T-helper 1 cell (primary cell): ENCODE results near the gene TM2D1.
"Not testable (repeated sequence)": the region's sequence is repeated elsewhere in the genome, so short reads cannot be mapped to it uniquely, and the experiment has no call there.

Experiments
- DNase-seq, 5 donors: peaks; one replicate each; pipeline ENCODE4 v3.0.0-alpha.2; 2012 to 2020

Gene TM2D1

GRCh38 chr1:61711969-61712368, 13.0 kb downstream of the TM2D1 start:
- DNase-seq = no peak

DNA sequence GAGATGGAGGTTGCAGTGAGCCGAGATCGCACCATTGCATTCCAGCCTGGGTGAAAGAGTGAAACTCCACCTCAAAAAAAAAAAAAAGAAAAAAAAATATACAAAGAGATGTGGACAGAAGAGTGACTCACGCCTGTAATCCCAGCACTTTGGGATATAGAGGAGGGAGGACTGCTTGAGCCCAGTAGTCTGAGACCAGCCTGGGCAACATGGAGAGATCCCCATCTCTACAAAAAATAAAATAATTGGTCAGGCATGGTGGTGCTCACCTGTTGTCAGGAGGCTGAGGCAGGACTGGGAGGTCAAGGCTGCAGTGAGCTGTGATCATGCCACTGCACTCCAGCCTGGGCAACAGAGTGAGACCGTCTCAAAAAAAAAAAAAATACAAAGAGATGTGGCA, 13.7 kb downstream of the TM2D1 start:
- not testable (repeated sequence) for DNase-seq

DNA sequence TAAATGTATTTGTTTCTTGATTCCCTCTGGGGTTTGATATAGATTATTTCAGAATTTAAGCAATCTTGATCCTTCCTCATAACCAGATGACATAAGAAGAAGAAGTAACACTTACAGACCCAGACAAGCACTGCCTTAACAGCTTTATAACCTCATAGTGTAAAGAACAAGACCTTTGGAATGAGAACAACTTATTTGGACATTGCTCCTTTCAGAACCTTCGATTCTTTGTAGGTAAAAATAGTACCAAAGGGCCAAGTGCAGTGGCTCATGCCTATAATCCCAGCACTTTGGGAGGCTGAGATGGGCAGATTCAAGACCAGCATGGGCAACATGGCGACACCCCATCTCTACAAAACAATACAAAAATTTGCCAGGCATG, 15.0 kb downstream of the TM2D1 start:
- no peak for DNase-seq

DNA sequence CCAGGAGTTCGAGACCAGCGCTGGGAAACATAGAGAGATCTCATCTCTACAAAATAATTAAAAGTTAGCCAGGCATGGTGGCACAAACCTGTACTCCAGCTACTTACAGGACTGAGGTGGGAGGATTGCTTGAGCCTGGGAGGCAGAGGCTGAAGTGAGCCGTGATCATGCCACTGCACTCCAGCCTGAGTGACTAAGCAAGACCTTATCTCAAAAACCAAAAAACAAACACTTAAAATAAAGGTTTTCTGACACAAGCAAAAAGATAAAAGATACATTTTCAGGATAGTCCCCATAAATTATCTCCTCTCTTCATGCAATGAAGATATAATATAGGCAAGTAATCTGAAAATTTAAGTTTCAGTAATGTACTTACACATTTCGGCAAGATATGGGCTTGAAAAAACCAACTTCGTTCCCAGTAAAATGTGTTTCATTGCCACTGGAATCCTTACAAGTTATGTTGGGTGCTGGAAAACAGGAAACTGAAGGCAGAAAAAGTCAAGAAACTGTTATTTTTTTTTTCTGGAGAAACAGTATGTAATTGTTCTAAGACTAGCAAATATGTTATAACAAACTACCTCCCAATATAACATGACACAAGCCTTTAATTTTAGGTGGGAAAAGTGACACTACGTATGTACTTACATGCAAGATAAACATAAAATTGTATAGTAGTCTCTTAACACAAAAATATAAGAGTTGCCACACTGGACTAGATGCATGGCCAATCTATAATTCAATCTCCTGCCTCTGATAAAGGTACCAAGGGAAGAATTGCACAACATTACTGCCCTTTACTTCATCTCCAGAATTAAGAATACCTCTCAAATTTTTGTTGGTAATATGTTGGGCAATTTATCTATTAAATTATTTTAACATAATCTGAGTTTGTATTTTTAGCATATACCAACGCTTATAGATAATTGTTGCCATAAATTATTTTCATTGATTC, 15.7 kb downstream of the TM2D1 start:
- DNase-seq = no peak

GRCh38 chr1:61699911-61700851, 24.8 kb downstream of the TM2D1 start:
- DNase-seq = no peak

DNA sequence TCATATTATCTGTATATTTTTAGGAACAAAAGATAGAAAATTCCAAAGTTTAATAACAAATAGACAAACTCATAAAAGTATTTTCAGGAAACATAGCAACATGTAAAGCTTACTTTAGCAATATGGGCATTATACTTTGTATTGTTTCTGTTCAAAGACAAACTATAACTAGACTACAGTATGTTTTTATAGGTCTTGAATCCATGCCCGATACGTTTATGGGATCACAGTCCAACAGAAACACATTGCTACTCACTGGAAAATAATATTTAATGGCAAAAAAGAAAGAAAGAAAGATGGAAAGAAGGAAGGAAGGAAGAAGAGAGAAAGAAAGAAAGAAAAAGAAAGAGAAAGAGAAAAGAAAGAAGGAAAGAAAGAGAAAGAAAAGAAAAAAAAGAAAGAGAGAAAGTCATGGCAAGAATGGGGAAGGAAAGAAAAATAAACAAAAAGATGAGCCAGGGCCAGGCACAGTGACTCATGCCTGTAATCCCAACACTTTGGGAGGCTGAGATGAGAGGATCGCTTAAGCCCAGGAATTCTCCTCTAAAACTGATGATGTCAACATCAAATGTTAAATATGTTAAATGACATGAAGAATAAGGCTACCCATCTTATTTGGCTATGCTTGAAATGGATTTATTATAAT, 32.7 kb downstream of the TM2D1 start:
- DNase-seq = no peak

DNA sequence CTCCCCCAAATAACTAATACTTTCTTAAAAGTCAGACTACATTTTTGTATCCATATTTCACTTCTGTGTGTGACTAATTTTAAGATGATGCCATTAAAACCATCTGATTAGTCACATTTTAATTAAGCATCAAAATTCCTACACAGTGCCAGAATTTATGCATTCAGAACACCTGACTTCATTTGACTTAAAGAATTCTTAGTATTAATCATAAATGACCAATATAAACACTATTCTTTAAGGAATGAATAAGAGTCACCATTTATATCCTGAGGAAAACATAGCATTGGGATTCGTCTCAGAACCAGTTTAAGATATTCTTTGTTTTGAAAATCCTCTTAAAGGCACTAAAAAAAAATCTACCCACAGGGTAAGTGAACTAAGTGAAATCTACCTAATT, 37.0 kb downstream of the TM2D1 start:
- DNase-seq = no peak

DNA sequence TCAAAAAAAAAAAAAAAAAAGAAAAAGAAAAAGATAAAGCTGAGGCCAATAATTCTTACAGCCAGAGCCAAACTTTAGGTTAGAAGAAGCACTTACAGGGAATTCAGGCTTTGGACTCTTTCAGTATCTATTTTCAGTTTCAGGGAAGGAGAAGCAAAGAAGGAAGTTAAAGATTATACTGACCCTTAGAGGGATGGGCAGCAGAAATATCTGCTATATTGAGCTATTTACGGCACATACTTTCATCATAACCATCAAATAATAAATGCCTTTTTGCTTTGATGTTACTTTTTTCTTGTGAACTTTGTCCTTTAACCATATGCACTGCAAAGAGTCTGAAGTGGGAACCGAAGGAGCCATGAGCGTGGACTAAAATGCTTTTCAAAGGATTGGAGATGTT, 42.0 kb downstream of the TM2D1 start:
- no peak for DNase-seq

DNA sequence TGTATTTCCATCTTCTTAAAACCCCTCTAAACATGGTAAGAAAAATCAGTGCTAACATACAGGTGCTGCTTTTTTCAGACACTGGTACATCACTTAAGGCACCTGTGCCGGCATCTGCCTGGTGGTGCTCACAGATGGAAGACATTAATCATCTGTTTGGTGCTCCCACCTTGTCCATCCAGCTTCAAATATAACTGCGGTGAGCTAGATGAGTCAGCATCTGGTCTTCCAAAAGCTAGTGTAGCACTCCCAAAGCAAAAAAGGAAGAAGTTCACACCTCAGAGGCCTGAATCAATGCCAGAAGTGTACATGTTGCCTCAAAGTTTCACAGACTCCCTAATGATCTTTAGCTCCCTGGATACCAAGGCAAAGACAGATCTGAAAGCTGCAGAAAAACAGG, 44.4 kb downstream of the TM2D1 start:
- no peak for DNase-seq

DNA sequence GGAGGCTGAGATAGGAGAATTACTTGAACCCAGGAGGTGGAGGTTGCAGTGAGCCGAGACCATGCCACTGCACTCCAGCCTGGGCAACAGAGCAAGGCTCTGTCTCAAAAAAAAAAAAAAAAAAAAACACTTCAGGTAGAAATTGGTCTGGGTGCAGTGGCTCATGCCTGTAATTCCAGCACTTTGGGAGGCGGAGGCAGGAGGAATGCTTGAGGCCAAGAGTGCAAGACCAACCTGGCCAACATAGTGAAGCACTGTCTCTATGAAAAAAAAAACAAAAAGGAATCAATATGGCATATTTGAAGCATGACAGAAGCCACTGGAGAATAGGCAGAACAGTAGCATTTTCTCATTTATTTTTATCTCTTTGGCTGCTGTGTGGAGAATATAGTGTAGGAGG, 48.1 kb downstream of the TM2D1 start:
- DNase-seq = not testable (repeated sequence)

GRCh38 chr1:61674221-61674620, 50.7 kb downstream of the TM2D1 start:
- no peak for DNase-seq

DNA sequence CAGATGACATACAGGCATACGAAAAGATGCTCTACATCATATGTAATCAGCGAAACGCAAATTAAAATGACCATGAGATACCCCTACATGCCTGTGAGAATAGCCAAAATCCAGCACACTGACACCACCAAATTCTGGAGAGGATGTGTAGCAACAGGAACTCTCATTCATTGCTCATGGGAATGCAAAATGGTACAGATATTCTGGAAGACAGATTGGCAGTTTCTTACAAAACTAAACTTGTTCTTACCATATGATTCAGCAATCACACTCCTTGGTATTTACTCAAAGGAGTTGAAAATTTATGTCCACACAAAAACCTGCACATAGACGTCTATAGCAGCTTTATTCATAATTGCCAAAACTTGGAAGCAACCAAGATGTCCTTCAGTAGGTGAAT, 52.6 kb downstream of the TM2D1 start:
- no peak for DNase-seq

DNA sequence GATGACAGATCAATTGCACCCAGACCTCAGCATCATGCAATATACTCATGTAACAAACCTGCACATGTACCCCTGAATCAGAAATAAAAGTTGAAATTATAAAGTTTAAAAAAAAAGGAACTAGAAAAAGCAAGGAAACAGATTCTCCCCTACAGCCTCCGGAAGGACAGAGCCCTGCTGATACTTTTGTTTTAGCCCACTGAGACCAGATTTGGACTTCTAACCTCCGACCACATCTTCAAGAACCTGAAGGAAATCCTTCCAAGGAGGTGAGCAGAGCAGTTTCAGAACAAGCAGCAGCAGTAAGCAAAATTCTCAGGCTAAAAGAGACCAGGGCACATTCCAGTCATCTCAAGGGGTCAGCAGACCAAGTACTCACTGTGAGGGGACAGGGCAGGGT, 54.5 kb downstream of the TM2D1 start:
- no peak for DNase-seq

- no peak for DNase-seq
Measured at GRCh38 chr1:61670016-61670415, 54.9 kb downstream of the TM2D1 start.

- no peak for DNase-seq
Measured at GRCh38 chr1:61659061-61659460, 65.9 kb downstream of the TM2D1 start.

- DNase-seq = no peak
Measured at GRCh38 chr1:61655453-61655852, 69.5 kb downstream of the TM2D1 start.

GRCh38 chr1:61654067-61654466, 70.9 kb downstream of the TM2D1 start:
- no peak for DNase-seq

GRCh38 chr1:61648983-61649742, 75.8 kb downstream of the TM2D1 start:
- DNase-seq = no peak

GRCh38 chr1:61647142-61647541, 77.8 kb downstream of the TM2D1 start:
- DNase-seq = no peak

DNA sequence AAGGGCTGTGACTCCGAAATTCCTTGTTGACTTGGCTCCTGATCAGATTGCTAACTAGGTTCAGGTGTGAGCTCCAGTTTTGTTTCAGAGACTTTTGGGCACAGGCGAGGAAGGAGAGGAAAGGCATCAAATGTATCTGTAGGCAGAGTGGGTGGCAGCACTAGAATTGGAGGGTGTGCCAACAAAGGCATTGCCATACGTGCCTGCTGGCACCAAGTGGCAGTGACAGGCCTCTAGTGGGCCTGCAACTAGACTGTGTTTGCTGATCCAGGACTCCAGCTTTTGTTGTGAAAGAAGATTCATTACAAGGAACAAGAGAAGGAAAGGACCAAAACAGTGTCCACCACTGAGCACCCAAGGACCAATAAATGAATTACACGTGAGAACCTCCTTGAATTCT, 79.5 kb downstream of the TM2D1 start:
- DNase-seq = no peak

DNA sequence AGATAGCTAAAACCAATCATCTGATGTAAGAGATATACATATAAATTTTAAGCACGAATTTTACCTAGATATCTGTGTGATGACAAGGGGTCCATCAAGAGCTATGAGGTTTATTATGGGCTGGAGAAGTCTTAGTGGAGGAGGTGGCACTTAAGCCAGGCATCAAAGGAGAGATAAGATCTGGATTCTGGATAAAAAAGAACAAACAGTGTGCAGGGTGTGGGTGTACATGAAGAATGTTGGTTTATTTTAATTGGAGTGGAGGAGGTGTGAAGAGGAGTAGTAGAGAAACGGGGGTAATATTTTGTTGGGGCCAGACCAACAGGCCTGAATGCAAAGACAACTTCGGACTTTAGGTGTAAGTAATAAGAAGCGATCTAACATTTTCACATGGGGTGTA, 80.6 kb downstream of the TM2D1 start:
- no peak for DNase-seq

DNA sequence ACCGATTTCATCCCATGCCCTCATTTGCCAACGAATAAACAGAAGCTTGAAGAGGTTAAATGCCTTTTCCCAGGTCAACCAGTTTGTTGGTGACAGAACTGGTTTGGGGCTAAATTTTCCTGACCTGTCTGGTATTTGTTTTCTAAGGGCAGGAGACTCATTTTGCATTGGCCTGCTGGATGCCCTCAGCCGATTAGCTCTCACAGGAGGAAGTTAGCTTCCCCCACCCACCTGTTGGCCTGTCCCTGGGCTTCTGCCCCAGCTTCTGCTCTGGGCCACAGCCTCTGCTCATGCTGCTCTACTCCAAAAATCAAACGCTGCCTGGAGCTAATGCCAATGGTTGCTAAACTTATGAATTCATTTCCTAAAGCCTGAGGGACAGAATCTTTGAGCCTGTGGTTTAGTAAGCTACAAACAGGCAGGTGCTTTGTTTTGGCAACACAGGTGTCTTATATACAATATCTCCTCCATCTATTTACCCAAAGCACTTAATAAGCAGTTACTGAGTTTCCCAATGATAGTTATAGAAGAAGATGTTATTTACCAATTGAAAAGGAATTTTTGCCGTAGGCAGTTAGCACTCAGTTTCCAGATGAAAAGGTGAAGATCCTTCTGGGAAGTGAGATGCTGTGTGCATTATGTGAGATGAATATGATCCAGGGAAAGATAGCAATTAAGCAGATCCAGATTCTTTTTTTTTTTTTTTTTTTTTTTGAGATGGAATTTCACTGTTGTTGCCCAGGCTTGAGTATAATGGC, 82.3 kb downstream of the TM2D1 start:
- DNase-seq = no peak
